G401.6 (cell line): ENCODE data around the gene EFCC1.

Experiments
- FAIRE-seq: peaks from 2 replicates; lab custom pipeline; 2012; peaks lifted over from hg19 to GRCh38; lab: Jason Lieb, UNC

The EFCC1 gene

DNA sequence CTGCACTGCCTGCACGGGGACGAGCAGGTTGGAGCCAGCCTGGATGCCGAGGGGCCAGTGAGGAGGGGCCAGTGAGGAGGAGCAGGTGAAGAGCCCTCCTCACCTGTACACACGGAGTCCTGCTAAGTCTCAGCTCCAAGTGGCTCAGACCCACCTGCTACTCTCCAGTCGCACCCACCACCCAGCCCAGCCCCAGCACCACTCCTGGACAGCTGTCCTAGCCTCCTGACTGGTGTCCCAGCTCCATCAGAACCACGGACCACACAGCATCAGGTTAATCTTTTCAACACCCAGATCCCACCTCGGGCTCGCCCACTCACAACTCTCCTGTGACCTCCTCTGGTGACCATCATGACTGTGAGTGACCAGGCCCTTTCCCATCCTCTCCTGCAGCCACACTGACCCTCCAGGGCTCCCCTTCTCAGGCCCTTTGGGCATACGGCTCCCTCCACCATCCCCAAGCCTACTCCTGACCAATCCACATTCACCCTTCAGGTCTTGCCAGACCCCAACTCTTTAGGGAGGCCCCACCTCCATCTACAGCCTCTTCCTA is 13.8 kb downstream of the EFCC1 start:
- no peak for FAIRE-seq

DNA sequence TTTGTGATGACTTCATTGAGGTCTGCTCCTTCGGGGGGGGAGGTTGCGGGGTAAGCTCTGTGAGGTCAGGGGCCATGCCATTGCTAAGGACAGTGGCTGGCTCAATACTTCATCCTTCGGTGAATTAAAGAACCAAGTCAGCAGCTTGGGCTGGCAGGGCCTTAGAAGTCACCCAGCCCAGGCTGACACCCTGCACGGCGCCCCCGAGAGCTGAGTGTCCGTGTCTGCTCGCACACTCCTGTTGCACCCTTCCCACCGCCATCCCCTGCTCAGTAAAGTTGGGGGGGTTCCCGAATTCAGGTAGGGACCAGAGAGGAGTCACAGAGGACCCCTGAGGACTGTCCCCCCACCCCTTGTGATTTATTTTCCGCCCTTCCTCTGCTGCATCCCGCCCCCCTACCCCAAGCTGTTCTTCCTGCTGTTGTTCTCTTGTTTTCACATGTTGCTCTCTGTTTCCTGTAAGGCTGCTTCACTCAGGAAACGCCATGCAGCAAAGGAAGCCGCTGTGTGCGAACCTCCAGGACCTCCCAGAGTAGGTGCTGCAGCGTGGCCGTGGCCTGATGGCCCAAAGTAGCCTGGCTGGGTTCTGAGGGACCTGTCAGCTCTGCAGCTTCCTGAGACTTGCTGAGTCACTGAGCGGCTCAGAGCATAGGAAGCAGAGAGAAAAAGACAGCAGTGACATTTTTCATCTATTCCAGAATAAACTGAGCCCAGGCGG is 14.4 kb downstream of the EFCC1 start:
- FAIRE-seq = no peak

- no peak for FAIRE-seq
These were observed 15.2 kb downstream of the EFCC1 start for GRCh38 chr3:129016356-129016719.

GRCh38 chr3:129016720-129017483 is 15.8 kb downstream of the EFCC1 start:
- FAIRE-seq = no peak

- FAIRE-seq = no peak
These were observed 16.4 kb downstream of the EFCC1 start for GRCh38 chr3:129017484-129017899.

GRCh38 chr3:129018271-129018670 is 17.2 kb downstream of the EFCC1 start:
- no peak for FAIRE-seq

- FAIRE-seq = no peak
These were observed 17.6 kb downstream of the EFCC1 start for GRCh38 chr3:129018751-129019150.

DNA sequence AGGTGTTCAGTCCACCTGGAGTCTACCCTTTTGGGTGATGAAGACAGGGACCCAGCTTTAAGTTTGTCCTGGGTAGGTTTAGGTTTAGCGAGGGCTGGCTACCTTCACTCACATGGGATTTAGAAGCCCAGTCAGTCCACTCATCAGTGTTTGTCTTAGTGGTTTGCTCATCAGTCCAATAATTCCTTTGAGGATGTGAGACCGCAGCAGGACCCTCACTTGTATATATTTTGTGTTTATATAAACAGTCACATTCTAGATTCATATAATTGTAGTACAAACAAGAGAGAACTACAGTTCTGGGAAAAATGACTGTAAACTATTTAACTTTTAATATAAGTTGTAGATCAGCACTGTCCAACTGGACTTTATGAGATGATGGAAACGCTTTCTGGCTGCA is 18.2 kb downstream of the EFCC1 start:
- no peak for FAIRE-seq

DNA sequence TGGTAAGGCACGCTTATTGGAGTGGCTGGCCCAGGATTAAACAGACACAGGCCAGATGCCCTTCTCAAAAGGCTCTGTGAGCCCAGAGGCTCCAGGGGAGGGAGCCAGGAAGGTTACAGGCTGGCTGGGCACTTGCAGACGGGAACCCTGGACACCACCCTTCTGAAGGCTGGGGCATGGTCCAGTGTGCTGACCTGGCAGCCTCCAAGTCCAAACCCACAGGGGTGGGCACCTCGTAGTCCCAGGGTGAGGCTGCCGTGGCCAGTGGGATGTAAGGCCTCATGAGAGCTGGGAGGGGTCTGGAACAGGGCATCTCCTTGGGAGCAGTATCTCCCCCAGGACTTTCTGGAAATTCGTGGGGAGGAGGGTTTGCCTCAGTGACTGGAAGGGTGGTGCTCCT is 19.6 kb downstream of the EFCC1 start:
- no peak for FAIRE-seq

- FAIRE-seq = no peak
These were observed 20.0 kb downstream of the EFCC1 start for GRCh38 chr3:129021140-129021551.

DNA sequence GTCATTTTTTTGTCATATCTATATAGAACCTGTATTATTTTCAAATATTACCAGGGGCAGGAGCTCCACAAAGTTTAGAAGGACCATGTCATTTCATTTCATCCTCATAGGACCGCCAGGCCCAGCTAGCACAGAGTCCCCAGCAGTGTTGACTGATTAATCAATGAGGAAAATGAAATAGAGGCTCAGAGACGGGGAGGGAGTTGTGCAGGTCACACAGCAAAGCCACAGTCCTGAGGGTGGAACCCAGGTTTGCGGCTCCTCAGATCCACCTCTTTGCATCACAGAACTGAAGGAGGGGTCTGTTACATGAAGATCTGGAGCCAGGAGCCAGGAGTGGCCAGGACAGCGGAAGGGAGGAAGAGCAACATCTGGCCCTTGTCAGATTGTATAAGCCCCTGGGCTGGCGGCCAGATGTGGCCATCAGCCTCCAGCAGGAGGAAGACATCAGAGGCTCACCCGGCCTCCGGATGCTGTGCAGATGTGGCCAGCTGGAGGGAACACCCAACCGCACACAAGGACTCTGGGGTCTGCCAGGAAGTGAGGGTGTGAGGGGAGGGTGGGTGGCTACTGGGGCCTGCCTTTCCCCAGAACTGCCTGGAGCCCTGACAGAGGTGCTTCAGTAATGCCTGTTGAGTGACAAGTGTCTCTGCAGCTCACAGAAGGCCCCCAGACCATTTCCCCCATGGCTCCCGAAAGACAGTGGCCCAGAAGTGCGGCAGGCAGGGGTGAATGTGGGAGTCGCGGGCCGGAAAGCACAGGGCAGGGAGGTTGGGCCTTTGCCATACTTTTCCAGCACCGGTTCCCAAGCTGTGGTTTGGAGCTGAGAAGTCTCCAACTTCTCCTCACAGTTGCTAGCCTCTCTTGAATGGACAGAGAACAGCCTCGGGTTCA is 21.3 kb downstream of the EFCC1 start:
- no peak for FAIRE-seq

- FAIRE-seq = no peak
These were observed 21.9 kb downstream of the EFCC1 start for GRCh38 chr3:129023008-129023358.

DNA sequence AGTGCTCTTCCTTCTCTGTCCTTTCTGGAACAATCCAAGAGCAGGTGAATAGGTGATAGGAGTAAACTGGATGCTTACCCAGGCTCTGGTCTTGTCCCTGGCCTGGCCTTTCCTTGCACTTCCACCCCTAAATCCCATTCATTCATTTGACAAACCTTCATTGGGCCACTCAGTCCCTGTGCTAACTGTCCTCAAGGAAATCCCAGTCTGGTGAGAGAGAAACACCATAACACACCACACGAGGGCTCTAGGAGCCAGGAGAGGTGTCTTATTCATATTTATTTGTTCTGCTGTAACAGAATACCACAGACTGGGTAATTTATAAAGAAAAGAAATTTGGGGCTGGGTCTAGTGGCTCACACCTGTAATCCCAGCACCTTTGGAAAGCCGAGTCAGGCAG is 22.8 kb downstream of the EFCC1 start:
- peak; percentile 61 for FAIRE-seq

- no peak for FAIRE-seq
These were observed 24.0 kb downstream of the EFCC1 start for GRCh38 chr3:129025108-129025507.

GRCh38 chr3:129025691-129026435 is 24.8 kb downstream of the EFCC1 start:
- FAIRE-seq = no peak

- peak; percentile 52 for FAIRE-seq
These were observed 25.8 kb downstream of the EFCC1 start for GRCh38 chr3:129026728-129027543.

GRCh38 chr3:129027544-129027880 is 26.4 kb downstream of the EFCC1 start:
- no peak for FAIRE-seq

DNA sequence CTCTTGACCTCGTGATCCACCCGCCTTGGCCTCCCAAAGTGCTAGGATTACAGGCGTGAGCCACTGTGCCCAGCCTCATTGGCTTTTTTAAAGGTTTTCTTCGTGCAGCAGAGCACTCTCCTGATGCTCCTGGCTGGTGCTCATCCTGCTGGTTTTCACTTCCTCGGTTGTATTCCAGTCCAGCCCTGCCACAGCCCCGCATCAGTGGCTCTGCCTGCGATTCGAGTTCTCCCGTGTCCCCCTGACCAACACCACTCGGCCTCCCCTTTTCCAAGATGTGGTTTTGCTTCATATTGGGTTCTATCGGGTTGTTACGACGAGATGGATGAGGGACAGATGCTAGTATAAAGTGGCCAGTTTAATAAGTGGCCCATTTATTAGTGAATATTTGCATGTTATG is 27.8 kb downstream of the EFCC1 start:
- no peak for FAIRE-seq

DNA sequence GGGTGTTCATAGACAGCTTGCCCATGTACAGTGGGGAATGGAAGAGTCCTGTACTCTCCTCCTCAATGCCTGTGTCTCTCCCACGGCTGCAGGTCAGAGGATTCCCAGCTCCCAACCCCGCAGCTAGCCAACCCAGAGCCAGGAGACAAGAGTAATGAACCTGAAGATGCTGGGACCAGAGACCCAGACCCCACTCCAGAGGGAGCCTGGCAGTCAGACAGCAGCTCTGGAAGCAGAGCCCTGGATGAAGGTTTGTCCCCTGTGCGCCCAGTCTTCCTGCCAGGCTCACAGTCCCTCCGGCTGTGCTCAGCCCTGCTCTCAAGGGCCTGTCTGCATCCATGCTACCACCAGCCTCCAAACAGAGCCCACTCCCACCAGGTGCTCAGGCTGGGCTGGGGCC is 29.5 kb downstream of the EFCC1 start:
- FAIRE-seq = no peak

GRCh38 chr3:129031476-129032215 is 30.5 kb downstream of the EFCC1 start:
- FAIRE-seq = no peak
